CD4-positive, alpha-beta T cell treated with Interleukin-15 for 4 hours (primary cell): Measurements from ENCODE around the gene RIPOR2.
A peak's percentile ranks its signal among the peaks of the same experiment; 100 is the strongest.
"Not testable (repeated sequence)": the region's sequence is repeated elsewhere in the genome, so short reads cannot be mapped to it uniquely, and the experiment has no call there.

Experiments
- DNase-seq: peaks from one replicate; pipeline ENCODE4 v3.0.0-alpha.2; 2020; ENCODE audit warnings: low spot score

RIPOR2 gene

GRCh38 chr6:24902782-24903181, 33.0 kb downstream of the RIPOR2 start:
- no peak for DNase-seq

- no peak for DNase-seq
These were observed 33.9 kb downstream of the RIPOR2 start for GRCh38 chr6:24901698-24902328.

GRCh38 chr6:24900917-24901697, 34.7 kb downstream of the RIPOR2 start:
- DNase-seq: no peak

GRCh38 chr6:24899997-24900325, 35.8 kb downstream of the RIPOR2 start:
- DNase-seq: no peak

GRCh38 chr6:24899136-24899996, 36.4 kb downstream of the RIPOR2 start:
- no peak for DNase-seq

GRCh38 chr6:24898676-24899075, 37.1 kb downstream of the RIPOR2 start:
- no peak for DNase-seq

GRCh38 chr6:24897186-24897585, 38.6 kb downstream of the RIPOR2 start:
- DNase-seq: no peak

- DNase-seq: no peak
These were observed 42.4 kb downstream of the RIPOR2 start for GRCh38 chr6:24893342-24893850.

- DNase-seq: no peak
These were observed 44.8 kb downstream of the RIPOR2 start for GRCh38 chr6:24891004-24891403.

GRCh38 chr6:24890471-24890870, 45.3 kb downstream of the RIPOR2 start:
- no peak for DNase-seq

GRCh38 chr6:24888715-24889370, 46.9 kb downstream of the RIPOR2 start:
- no peak for DNase-seq

- no peak for DNase-seq
These were observed 48.1 kb downstream of the RIPOR2 start for GRCh38 chr6:24887545-24888140.

- peak; percentile 30 for DNase-seq
These were observed 52.1 kb downstream of the RIPOR2 start for GRCh38 chr6:24883618-24884017.

- DNase-seq: no peak
These were observed 52.8 kb downstream of the RIPOR2 start for GRCh38 chr6:24882835-24883555.

- DNase-seq: no peak
These were observed 53.5 kb downstream of the RIPOR2 start for GRCh38 chr6:24882295-24882694.

GRCh38 chr6:24881376-24881775, 54.4 kb downstream of the RIPOR2 start:
- DNase-seq: no peak

GRCh38 chr6:24880451-24880850, 55.3 kb downstream of the RIPOR2 start:
- no peak for DNase-seq

- no peak for DNase-seq
These were observed 56.4 kb downstream of the RIPOR2 start for GRCh38 chr6:24879351-24879750.

- not testable (repeated sequence) for DNase-seq
These were observed 58.0 kb downstream of the RIPOR2 start for GRCh38 chr6:24877747-24878146.

- DNase-seq: no peak
These were observed 59.0 kb downstream of the RIPOR2 start for GRCh38 chr6:24876499-24877465.
